MV-4-11 (cell line): ENCODE measurements around the gene IGF2BP2.

ENCODE experiments used
- DNase-seq: peaks from one replicate; lab custom pipeline; 2025; lab: John Stamatoyannopoulos, UW

IGF2BP2 gene

DNA sequence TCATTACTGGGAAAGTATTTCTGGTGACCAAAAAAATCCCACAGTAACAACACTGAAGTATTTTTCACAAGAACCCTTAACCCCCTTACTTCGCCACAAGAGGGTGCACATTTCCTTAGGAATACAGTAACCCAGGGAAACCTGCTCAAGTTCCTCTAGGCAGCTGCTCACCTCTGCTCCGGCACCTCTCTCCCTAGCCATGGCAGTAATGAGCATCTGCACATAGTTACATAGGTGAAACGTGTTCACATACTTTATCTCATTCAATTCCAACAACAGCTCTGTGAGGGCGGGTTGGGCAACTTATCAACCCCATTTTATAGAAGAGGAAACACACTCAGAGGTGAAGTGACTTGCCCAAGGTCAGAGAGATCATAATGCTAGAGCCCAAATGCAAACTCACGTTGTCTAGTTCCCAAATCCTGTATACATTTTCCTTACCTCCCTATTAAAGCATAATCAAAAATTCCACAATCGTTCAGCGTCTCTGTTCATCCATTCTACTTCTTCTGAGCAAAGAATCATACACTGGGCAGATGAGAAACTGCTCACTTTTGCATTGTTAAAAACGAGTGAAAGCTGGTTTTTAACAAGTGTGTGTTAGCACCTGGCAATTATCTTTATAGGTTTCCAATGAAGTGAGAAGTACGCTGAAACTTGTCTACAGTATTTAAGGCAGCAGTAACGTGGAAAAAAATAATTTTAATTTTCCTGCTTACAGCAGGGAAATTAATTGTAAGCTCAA, 90.7 kb downstream of the IGF2BP2 start:
- DNase-seq: peak; percentile 50

DNA sequence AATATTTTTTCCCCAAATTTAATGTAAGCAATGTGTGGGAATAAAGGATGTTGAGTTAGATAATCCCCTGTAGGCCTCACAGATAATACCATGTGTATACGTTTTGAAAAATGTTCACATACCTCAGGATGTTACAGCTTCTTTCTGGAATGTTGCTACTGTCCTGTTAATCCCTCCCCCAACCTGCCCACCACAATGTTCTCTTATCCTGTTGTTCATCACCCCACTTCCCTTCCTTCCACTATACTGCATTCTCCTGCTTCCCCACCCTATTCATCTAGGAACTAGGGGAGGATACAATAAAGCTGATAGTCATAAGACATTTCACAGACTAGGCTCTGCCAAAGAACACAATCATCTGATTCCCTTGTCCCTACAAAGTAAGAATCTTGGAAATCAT, 92.1 kb downstream of the IGF2BP2 start:
- no peak for DNase-seq

DNA sequence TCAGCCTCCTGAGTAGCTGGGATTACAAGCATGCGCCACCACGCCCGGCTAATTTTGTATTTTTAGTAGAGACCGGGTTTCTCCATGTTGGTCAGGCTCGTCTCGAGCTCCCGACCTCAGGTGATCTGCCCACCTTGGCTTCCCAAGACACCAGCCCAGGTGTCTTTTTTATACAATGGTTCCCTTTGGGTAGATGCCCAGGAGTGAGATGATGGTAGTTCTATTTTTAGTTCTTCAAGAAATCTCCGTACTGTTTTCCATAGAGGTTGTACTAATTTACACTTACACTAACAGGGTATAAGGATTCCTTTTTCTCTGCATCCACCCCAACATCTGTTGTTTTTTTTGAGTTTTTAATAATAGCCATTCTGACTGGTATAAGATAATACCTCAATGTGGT, 94.3 kb downstream of the IGF2BP2 start:
- DNase-seq: no peak

DNA sequence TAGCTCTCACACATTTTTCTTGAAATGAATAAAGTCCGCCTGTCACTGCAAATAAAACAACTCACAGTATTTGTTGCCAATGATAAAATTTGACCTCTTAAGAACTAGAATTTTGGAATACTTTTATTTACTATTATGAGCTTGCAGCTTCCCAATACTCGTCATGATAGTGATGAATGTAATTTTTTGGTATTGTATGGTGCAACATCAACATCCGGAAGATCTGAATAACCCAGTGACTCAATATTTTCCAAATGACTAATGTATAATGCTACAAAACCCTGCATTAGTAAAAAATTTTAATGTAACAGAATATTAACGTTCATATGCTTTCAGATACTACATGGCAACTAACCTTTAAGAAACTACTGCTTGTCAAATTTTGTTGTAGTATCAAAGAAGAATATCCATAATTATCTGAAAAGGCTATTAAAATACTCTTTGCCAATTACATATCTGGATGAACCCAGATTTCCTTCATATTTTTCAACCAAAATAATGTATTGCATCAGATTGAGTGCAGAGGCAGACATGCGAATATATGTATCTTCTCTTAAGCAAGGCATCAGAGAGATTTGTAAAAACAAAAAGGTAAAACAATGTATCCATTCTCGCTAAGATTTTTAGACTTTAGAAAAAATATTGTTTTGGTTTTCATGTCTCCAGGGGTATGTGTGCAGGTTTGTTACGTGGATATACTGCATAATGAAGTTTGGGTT, 95.3 kb downstream of the IGF2BP2 start:
- DNase-seq: peak; percentile 64

DNA sequence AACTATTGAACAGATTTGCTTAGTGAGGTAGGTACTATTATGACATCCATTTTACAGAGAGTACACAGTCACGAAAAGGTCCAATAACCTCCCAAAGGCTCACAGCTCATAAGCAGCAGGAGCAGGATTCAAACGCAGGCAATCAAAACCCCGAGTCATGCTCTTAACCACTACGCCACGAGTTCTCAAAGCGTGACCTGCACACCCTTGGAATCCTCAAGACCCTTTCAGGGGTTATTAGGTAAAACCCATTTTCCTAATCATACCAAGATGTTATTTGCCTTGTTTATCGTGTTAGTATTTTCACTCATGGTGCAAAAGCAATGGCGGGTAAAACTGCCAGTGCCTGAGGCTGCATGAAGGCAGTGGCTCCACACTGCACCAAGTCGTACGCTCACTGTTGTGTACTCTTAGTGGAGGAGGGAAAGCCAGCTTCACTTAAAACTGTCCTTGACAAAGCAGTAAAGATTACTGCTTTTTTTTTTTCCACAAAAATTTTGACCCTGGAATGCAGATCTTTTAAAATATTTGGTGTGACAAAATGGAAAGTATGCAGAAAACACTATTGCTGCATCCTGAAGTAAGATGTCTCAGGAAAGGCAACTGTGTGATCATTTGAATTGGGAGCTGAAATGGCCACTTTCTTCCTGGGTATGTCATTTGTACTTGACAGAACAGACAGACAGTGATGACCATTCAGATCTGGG, 96.1 kb downstream of the IGF2BP2 start:
- DNase-seq: no peak

DNA sequence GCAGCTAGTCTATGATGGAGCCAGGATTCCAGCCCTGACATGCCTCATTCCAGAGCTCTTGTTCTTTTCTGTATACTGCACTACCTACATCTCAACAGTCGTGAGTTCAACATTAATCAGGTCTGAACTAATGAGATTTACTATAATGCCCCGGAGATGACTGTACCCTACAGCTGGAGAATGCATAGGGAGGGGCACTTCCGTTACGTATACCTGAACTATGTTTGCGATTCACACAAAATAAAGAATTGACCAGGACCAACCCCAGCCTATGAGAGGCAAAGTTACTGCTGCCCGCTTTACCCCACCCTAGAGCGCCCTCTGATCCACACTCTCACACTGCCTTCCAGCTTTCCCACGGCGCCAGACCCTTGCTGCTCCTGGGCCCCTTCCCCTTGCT, 97.0 kb downstream of the IGF2BP2 start:
- DNase-seq: no peak

DNA sequence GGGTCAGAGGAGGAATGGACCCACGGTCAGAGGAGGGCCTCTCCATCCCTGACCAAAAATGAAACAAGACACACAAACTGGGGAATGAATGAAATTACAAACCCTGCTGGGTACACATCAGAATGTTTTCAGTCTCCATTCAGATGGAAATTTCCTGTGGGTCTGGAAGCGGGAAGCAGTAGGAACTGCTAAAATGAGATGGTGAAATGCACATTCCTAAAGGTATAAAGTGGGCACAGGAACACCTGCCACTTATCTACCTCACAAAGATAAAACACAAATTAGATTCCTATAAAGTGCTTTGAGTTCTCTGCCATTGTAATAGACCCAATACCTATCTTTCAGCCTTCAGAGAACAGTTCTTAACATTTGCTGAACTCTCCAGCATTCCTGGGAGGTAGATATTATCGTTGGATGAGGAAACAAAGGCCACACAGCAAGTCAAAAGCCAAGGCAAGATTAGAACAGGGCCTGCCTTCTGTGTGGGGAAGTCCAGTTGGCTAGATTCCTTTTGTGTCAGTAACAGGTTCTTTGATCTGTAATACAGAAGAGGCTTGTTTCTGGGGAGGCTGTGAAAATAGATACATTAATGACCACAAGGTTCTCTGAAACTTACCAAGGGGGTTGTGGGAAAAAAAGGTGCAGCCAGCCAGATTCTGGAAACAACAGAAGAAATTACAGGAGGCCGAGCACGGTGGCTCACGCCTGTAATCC, 98.4 kb downstream of the IGF2BP2 start:
- DNase-seq: no peak

DNA sequence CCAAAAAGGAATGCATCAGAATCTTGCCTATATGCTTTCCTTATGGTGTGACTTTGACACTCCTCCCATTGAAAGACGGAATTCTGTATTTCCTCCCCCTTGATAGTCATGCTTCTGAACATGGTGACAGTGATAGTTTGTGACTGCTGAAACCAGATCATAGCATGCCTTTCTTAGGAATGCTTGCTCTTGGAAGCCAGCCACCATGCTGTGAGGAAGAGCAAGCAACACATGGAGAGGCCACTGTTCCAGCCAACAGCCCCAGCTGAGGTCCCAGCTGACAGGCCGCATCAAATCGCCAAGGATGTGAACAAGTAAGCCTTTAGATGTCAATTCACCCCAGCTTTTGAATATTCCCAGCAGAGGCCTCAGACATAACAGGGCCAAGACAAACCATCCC, 100.1 kb downstream of the IGF2BP2 start:
- DNase-seq: no peak

DNA sequence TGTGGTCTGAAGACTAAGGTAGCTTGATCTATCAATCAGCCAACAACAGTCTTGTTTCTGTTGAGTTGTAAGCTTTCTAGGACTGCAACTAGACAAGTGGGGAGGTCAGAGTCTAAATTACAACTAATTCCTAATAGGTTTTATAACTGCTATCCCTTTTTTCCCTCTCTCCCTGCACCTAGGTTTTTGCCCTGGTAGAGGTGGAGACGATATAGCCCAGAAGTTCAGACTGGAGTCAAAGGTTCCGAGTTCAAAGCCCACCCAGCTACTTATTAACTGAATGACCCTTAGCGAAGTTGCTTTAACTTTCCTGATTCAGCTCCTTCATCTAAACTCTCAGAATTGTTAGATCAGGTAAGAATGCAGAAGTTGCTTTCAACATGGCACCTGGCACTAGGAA, 100.6 kb downstream of the IGF2BP2 start:
- no peak for DNase-seq

DNA sequence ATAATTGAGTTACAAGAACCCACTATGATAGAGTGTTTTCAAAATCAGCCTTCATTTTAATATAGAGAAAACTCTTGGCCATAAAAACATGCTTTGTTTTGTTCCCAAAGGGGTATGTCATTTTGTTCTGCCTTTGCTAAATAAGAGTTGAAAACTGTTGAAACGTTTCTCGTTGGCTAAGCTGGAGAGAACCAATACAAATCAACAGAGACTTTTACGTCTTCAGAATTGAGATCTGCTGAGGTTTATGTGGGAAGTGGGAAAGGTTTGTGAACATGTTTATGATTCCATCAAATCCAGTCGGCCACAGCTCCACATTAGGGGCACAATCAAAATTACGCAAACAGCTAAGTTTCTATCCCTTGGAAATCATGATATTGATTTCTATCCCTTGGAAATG, 102.0 kb downstream of the IGF2BP2 start:
- DNase-seq: no peak

DNA sequence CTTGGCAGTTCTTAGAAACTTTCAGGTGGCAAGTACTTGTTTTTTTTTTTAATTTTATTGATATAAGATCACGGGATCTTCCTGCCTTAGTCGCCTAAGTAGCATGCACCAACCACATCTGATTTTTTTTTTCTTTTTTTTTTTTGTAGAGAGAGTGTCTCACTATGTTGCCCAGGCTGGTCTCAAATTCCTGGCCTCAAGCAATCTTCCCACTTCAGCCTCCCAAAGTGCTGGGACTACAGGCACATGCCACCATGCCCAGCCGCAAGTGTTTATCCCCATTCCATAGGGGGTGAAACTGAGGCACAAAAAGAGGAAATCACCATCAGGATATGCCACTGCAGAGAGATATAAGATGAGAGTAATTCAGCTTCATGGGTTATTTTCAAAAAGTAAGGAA, 102.9 kb downstream of the IGF2BP2 start:
- no peak for DNase-seq

DNA sequence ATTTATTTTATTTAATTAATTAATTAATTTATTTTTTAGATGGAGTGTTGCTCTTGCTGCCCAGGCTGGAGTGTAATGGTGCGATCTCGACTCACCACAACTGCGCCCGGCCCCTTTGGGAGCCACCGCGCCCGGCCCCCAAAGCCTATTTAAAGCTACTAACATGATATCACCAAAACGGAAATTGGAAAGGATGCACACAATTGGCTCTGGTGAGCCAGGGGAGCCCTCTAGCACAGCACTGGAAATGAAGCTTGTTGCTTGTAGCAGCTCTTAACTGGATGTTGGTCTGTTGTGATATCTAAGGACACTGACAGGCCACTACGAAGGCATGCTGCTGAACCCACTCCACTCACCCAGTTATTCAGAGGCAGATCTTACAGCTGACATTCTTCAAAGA, 104.5 kb downstream of the IGF2BP2 start:
- peak; percentile 58 for DNase-seq

DNA sequence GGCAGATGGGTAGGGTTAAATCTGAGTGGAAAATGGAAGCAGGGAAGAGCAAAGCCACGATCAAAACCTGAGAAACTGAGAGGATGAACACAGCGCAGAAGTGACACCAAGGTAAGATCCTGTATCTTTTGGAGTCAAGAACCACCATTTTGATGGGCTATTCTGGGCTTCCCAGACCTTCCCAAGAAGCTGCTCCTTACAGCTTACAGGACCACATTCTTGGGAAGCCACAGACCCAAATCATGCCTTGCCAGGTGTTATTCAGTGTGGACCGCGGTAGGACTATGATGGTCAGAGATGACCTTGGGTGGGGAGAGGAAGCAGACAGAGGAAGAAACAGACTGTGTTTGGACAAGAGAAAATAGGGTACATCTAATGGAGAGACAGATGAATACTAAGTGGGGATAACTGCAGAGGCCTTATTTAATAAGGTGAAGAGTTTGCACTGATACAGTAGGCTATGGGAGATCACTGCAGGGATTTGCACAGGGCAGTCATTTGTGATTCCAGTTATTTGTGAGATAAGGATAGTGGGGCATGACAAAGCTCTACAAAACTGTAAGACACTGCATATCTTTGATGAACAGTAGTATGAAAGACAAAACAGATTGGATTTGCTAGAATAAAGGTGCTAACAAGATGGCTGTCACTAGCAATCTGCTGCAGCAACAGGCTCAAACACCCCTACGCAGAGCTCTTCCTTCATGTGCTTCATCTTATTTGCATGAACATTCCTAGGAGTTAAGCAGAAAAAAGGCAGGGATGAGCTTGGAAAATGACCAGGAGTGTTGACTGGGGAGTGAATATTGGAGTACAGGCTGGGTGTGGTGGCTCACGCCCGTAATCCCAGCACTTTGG, 105.9 kb downstream of the IGF2BP2 start:
- no peak for DNase-seq

DNA sequence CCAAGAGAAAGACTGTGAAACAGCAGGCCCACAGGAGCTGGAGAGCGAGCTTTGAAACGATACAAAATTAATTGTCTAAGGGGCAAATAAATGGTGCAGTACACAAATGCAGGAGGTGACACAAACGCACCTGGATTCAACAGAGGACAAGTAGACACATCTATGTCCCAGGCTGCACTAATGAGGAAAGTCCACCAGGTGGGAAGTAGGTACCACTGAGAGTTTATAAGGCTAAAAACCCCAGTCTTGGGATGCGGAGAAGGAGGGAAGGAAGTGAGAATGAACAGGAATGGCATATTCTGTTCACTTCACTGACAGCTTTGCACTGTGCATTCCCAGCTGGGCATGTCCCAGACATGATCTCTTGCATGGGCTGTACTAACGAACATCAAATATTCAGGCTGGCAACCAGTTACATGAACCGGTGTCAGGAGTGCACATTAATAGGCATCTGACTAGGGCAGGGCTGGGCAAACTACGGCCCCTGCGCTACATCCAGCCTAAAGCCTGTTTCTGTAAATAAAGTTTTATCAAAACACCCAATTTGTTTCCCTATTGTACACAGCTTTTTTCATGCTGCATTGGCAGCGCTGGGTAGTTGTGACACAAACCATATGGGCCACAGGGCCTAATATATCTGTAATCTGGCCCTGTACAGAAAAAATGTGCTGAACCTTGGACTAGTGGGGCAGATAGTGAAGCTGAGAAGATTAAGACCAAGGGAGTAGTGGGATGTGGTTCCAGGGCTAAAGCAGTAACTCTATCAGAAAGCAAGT, 107.0 kb downstream of the IGF2BP2 start:
- peak; percentile 36 for DNase-seq

DNA sequence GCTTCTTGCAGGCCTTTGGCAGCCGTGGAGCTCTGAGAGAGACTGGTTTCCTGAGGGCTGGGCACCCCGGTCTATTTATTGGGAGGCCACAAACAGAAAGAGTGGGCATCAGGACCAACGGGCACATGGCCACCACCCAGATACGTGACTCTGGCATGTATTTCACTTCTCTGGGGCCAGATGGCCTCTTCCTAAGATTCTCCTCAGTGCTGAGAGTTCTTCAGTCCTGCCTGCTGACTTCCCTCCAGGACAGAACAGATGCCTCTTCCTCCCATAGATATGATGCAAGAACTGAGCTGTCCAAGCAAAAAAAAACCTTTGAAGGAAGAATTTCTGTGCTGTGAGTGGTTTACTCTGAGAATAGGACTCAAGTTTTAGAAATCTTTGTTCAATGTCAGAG, 107.7 kb downstream of the IGF2BP2 start:
- peak; percentile 67 for DNase-seq

DNA sequence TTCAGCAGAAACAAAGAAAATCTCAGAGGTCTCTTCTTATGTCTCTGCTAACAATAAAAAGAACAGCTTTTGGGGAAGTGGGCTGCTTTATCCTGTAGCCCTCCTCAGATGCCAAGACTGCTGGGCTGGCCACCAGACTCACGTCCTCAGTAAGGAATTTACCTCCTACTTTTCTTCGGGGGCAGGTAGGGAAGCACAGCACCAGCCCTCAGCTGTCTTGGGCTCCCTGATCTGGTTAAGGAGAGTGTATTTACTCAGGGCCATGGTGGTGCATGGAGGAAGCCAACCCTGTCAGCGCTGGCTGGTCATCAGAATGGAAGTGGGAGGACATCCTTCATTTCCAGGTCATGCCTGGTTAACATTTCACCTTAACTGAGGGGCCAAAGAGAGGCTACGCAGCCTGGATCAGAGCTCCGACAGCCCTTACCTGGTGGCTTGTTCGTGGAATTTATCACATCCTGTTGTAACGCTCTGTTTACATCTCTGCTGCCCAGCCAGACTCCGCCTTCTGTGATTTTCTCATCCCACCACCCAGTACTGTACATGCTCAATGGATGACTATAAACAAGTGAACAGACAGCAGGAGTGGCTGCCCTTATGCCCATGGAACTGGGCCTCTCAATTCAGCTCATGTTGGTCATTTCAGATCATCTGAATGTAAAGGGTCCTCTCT, 108.3 kb downstream of the IGF2BP2 start:
- no peak for DNase-seq

DNA sequence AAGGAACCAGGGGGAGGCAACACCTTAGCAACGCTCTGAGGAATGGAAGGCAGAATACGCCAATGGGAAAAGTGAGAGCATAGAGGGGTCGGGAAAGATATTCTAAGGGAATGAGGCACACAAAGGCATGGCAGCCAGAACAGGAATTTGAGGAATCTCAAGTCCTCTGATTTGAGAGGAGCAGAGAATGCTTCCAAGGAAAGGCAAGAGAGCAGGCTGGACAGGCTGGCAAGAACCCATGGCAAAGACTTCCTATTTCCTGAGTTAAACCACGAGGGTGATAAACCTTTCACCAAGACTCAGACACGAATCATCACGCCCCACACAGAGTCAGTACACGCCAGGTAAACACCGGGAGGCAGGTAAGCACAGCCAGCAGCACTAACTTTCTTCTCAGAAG, 109.8 kb downstream of the IGF2BP2 start:
- DNase-seq: no peak

DNA sequence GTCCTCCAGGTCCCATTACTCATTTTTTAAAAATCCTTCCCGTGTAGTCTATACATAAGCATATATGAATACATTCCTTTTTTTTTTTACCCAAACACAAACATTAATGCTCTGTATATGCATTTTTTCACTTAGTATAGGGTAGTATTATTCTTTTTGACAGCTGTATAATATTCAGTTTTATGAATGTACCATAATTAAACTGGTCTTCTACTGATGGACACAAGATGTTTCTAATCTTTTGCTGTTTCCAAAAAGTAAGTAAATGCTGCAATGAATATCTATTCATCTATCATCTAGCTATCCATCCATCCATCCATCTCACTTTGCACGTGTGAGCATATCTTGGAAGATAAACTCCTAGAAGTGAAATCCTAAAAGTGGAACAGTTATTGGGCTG, 110.8 kb downstream of the IGF2BP2 start:
- DNase-seq: no peak

DNA sequence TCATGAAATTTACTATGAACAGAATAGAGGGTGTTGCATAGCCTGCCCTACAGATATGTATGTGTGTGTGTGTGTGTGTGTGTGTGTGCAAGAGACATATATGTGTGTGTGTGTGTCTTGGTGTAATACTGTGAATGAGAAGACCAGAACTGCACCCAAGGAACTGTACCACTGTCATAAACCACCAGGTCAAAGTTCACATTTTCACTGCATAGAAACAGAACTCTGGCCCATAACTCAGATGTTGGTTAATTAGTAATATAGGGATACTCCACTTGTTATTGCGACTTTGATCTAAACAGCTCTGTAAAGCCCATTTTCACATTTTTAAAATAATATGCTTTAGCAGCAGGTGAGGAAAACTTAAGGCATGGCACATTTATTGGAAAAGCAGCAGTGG, 111.8 kb downstream of the IGF2BP2 start:
- peak; percentile 18 for DNase-seq

DNA sequence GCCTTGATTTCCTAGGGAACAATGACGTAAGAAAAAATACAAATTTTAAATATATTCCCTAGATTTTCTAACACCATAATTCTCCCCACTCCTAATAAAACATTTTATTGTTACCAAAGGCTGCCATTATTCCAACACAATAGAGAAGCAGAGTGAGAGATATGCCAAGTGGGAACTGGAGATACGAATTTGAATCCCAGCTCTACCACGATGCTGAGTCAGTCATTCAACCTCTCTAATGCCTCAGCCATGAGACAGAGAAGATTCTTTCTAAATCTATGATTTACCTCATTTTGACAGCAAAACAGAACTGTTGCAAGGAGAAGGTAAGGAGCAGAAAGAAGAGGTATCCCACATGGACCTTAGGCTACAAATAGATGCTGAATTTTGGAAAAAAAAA, 112.5 kb downstream of the IGF2BP2 start:
- no peak for DNase-seq
